GM12892 (cell line): Measurements from ENCODE around the gene RBP7.
A peak's percentile ranks its signal among the peaks of the same experiment; 100 is the strongest.
"Not testable (repeated sequence)": the region's sequence is repeated elsewhere in the genome, so short reads cannot be mapped to it uniquely, and the experiment has no call there.

Source experiments
- DNase-seq: peaks from one replicate; pipeline ENCODE4 v3.0.0; 2011; ENCODE audit not compliant: insufficient read length
- FAIRE-seq: peaks from 2 replicates; lab custom pipeline; 2011; peaks lifted over from hg19 to GRCh38; lab: Jason Lieb, UNC
- POLR2A ChIP-seq: IDR thresholded peaks from 2 replicates; pipeline ENCODE4 v1.6.1; 2011; ENCODE audit warnings: low read depth, low read length, control low read depth
- POLR2AphosphoS5 ChIP-seq: IDR thresholded peaks from 2 replicates; pipeline ENCODE4 v1.6.1; 2011; ENCODE audit warnings: low read depth, low read length, control low read depth
- TAF1 ChIP-seq: IDR thresholded peaks from 2 replicates; pipeline ENCODE4 v1.6.1; 2011; ENCODE audit warnings: low read depth, mild to moderate bottlenecking, control low read depth, low read length, borderline replicate concordance

Gene RBP7

DNA sequence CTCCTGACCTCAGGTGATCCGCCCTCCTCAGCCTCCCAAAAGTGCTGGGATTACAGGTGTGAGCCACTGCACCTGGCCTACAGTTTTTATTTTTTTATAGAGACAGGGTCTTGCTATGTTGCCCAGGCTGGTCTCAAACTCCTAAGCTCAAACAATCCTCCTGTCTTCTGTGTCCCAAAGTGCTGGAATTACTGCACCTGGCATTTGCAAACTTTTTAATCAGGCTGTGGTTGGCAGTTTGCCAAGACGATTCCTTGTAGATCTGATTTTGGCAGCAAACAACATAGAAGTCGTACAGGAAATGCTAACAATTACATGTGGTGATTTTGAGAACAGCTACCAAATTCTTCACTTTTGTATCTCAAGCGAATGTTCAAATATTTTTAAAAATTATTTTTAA lies 10.1 kb downstream of the RBP7 start:
- no peak for FAIRE-seq
- DNase-seq, result no peak
- TF ChIP-seq TAF1, result no peak
- no peak for TF ChIP-seq POLR2A
- no peak for TF ChIP-seq POLR2AphosphoS5

DNA sequence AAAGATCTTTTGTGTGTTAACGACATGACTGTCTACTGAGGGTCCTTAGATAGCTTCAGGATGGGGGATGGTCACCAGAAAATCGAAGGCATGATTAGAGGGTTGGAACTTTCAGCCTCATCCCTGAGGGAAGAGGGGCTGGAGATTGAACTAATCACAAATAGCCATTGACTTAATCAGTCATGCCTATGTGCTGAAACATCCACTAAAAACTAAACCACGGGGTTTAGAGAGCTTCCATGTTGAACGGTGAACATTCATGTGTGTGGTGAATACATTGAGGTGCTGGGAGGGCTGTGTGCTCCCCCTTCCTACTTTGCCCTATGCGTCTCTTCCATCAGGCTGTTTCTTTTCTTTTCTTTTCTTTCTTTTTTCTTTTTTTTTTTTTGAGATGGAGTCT lies 17.0 kb downstream of the RBP7 start:
- no peak for TF ChIP-seq POLR2A
- no peak for TF ChIP-seq POLR2AphosphoS5
- TF ChIP-seq TAF1, result no peak
- DNase-seq, result no peak
- FAIRE-seq, result no peak

DNA sequence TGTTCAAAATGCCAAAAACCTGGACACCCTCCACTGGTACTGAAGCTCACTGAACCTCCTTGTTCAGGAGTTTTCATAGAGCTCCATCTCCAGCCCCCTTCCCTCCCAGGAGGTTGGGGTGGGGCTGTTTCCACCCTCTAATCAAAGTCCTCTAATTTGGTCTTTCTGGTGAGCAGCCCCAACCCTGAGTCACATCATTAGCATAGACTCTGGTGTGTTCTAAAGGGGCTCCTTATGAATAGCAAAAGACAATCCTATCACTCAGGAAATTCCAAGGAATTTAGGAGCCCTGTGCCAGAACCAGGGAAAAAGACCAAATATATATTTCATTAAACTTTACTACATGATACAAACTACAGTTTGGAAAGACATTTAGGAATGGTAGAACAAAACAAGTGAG lies 22.5 kb downstream of the RBP7 start:
- no peak for TF ChIP-seq POLR2AphosphoS5
- TF ChIP-seq POLR2A, result no peak
- no peak for TF ChIP-seq TAF1
- FAIRE-seq, result no peak
- DNase-seq, result no peak

DNA sequence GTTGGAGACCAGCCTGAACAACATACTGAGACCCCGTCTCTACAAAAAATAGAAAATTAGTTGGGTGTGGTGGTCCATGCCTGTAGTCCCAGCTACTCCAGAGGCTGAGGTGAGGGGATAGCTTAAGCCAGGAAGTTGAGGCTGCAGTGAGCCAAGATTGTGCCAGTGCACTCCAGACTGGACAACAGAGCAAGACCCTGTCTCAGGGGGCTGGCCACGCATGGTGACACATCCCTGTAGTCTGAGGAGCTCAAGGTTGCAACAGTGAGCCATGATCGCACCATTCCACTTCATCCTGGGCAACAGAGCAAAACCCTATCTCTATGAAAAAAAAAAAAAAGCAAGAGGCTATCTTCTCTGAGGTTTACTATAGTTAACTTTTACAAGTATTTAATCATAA lies 23.1 kb downstream of the RBP7 start:
- no peak for DNase-seq

DNA sequence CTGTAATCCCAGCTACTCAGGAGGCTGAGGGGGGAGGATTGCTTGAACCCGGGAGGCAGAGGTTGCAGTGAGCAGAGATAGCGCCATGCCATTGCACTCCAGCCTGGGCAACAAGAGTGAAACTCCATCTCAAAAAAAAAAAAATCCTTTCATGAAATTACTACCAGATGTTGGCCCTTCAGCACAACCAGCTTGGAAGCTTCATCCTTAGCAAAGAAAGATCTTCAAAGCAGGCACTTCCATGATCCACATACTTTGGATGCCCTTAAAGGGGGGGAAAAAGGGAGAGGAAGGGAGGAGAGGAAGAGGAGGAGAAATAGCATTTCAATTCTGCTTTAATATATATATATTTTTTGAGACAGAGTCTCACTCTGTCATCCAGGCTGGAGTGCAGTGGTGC lies 23.6 kb downstream of the RBP7 start:
- DNase-seq, FAIRE-seq: not testable (repeated sequence)

More for the DNA sequence above, 23.1 kb downstream of the RBP7 start:
- FAIRE-seq, result no peak
- no peak for TF ChIP-seq POLR2AphosphoS5

DNA sequence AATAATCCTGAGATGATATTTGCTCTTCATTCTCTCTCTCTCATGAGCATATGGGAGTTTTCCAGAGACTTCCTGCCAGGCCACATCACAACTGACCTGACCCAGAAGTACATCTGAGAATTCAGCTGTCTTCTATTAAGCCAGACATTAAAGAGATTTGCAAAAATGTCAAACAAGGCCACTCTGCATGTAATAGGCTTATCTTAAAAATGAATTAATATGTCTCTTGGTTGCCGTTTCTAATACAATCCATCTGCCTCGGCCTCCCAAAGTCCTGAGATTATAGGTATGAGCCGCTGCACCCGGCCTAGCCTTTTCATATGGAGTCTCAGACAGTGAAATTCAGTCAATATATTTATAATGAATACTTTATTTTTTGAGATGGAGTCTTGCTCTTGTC lies 25.0 kb downstream of the RBP7 start:
- DNase-seq, FAIRE-seq: not testable (repeated sequence)

DNA sequence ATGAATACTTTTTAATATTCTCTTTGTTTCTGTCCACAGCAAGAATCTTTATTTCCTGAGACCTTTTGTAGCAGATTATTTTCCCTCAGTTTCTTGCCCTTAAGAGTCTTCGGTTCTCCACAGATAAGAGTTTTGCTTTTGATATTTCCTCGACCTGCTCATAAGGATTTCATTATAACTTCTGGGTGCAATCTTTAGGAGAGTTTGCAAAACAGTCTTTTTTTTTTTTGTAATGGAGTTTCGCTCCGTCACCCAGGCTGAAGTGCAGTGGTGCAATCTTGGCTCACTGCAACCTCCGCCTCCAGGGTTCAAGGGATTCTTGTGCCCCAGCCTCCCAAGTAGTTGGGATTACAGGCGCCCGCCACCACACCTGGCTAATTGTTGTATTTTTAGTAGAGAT lies 25.6 kb downstream of the RBP7 start:
- TF ChIP-seq POLR2A (no peak), TAF1 (no peak), POLR2AphosphoS5 (no peak)
- DNase-seq, result no peak
- FAIRE-seq, result no peak

DNA sequence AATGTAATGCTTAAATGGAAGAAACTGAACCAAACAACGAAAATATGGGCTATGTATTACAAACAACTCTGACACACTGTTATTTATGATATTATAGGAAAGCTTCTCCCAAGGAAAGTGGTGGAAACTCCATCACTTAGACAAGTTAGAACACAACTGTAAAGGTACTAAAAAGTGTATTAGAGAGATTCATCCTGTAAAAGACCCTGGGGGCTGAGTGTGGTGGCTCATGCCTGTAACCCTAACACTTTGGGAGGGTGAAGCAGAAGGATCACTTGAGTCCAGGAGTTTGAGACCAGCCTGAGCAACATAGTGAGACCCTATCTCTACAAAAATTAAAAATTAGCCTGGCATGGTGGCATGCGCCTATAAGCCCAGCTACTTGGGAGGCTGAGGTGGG lies 28.3 kb downstream of the RBP7 start:
- DNase-seq (no peak), FAIRE-seq (no peak)
- TF ChIP-seq POLR2AphosphoS5 (no peak), POLR2A (no peak), TAF1 (no peak)

DNA sequence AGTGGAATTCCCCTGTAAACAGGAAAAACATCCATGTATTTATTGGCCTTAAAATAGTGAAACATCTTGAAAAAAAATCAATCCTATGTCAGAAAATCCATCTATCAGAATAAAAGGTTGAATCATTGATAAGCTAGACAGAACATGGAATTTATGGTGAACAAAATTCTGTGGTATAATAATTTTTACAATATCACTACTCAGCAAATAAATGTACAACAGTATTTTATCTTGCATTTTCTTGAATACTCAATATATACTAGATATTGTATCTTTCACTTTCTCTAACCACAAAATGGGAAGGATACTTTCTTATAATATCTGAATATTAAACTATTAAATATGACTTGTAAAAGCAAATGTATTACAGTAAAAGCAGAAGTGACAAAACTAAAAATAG lies 30.0 kb downstream of the RBP7 start:
- TF ChIP-seq POLR2A (no peak), POLR2AphosphoS5 (no peak), TAF1 (no peak)
- no peak for FAIRE-seq
- DNase-seq, result no peak

DNA sequence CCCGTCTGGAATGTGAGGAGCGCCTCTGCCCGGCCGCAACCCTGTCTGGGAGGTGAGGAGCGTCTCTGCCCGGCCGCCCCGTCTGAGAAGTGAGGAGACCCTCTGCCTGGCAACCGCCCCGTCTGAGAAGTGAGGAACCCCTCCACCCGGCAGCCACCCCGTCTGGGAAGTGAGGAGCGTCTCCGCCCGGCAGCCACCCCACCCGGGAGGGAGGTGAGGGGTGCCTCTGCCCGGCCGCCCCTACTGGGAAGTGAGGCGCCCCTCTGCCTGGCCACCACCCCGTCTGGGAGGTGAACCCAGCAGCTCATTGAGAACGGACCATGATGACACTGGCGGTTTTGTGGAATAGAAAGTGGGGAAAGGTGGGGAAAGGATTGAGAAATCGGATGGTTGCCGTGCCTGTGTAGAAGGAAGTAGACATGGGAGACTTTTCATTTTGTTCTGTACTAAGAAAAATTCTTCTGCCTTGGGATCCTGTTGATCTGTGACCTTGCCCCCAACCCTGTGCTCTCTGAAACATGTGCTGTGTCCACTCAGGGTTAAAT lies 32.0 kb downstream of the RBP7 start:
- not testable (repeated sequence) for FAIRE-seq, DNase-seq

DNA sequence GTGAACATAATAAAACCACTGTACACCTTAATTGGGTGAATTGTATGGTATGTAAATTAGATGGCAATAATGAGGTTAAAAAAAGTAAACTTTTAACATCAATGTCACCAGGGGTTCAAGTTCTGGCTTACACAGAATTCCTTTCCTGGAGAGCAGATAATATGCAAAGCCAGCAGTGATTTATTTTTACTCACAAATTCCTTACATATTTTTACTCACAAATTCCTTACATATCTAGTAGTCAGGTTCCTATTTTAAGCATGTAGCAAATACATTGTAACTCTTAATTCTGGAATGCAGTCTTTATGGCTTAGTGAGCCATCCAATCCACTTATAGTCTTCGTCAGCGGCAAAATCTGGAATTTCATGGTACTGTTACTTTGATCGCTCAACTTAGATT lies 34.4 kb downstream of the RBP7 start:
- no peak for DNase-seq
- no peak for FAIRE-seq
- TF ChIP-seq TAF1, result no peak
- TF ChIP-seq POLR2AphosphoS5, result no peak
- no peak for TF ChIP-seq POLR2A

DNA sequence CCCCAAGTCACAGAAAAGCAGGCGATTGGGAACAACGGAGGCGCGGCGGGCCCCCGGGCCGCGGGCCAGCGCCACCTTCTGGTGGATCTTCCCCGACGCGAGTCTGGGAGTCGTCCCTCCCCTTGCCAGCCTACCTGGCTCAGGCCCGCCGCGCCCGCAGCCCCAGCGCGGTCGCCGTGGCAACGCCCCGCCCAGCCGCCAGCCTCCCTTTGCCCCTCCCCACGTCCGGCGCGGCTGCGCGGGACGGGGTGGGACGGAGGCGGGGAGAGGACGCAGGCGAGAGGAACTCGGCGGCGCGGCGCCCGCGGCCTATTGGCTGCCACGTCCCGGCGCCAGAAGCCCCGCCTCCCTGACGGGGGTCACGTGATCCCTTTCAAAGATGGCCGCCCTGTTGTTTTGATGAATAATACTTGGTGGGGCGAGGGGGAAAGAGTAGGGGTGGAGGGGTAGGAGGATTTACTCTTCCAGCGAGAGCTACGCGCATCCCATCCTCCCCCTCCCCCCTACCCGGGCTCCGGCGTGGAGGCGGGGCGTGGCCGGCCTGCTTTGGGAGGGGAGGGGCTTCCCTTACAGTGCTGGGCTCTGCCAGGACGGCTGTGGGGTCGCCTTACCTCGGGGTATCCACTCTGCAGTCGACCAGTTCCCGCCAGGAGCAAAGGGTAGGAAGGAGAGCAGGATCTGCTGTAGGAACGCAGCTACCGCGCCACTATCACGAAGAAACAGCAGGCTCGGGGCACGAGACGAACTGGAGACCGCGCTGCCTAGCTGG lies 35.7 kb downstream of the RBP7 start, which contains the start of gene UBE4B:
UBE4B (plus strand) TSS at position 369 of the 769 bp plus-strand sequence. CDS start 713 bp downstream, outside the sequence.
- DNase-seq, result peak; percentile 97
- peak; percentile 99 for FAIRE-seq
- TF ChIP-seq POLR2A (no peak), POLR2AphosphoS5 (0 out of 2 replicates have a peak, but pooled peaks have one; percentile 18), TAF1 (0 out of 2 replicates have a peak, but pooled peaks have one; percentile 29)
